ENCODE data around the gene COL4A2. TPM values are rescaled to one million over a fixed set of nuclear protein-coding genes. Genes with fewer than 3 reads are reported as not detected.

COL4A2 gene
- total RNA-seq, 1 donor from 2014 or later: not detected

DNA sequence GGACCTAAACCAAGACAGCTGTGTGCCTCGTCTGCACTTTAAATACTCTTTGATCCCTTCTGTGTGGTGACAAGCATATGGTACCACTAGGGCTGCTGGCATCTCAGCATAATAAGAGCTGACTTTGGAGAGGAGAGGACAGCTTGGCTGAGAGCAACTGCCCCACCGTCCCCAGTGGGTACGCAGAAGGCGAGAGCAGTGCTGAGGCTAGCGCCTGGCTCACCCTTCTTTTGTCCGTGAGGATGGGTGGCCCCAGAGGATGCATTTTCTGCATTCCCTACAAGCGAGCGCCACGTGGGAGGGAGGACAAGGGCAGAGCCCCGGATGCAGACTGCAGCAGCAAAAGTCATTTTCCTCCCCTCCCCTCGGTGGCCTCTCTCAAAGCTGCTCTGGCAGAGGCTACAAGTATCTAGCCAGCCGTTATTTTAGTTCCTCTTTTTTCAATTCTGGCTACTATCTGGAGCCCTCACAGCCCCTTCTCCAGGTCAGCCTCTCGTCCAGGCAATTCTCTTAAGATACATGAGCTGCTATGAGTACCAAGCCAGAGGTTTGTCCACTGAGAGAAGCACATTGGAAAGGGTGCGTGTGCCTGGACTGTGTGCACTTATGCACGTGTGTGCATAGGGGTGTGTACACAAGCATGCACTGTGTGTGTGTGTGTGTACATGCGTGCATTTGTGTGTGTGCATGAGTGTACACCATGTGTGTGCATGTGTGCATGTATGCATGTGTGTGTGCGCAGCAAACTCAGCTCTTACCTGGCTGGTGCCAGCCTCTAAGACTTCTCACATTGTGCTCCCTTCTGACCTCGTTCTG lies 203.1 kb downstream of the COL4A2 start:
- CTCF ChIA-PET: interaction anchor here (1.3 kb wide), 1 partner anchor 55 kb away, joined by 4 read pairs; no protein-coding TSS in a partner anchor

DNA sequence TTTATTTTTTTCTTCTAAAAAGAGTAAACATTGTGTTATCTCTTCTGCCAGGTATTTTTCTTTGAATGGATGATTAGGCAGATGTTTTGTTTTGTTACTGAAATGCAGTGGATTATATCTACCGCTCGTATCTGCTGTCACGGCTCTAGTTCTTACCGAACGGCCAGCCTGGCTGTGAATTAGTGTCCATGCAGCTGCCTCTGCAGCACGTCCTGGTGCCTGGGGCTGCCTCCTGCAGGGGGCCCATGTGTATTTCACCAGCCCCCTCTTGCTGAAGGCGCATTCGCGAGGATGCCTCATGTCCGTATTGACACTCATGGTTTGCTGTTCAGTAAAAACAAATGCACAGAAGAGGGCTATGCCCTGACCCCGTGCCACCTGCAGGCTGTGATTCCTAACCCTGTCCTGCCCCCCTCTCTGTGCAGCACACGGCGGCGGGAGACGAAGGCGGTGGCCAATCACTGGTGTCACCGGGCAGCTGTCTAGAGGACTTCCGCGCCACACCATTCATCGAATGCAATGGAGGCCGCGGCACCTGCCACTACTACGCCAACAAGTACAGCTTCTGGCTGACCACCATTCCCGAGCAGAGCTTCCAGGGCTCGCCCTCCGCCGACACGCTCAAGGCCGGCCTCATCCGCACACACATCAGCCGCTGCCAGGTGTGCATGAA lies 204.6 kb downstream of the COL4A2 start:
- ChIA-PET POLR2A (no interaction called here), CTCF (no interaction called here)
- TF ChIP-seq, protein P1, sequence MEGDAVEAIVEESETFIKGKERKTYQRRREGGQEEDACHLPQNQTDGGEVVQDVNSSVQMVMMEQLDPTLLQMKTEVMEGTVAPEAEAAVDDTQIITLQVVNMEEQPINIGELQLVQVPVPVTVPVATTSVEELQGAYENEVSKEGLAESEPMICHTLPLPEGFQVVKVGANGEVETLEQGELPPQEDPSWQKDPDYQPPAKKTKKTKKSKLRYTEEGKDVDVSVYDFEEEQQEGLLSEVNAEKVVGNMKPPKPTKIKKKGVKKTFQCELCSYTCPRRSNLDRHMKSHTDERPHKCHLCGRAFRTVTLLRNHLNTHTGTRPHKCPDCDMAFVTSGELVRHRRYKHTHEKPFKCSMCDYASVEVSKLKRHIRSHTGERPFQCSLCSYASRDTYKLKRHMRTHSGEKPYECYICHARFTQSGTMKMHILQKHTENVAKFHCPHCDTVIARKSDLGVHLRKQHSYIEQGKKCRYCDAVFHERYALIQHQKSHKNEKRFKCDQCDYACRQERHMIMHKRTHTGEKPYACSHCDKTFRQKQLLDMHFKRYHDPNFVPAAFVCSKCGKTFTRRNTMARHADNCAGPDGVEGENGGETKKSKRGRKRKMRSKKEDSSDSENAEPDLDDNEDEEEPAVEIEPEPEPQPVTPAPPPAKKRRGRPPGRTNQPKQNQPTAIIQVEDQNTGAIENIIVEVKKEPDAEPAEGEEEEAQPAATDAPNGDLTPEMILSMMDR (IDR thresholded peaks at IDR 0.05): no peak
- no peaks in the 10 kb centered on the region for H3K27me3 Mint-ChIP-seq
- no peak overlapping the region for H3K27ac Mint-ChIP-seq
- H3K36me3 Mint-ChIP-seq (ENCODE audit: low read depth): no peaks in the 10 kb centered on the region
- H3K4me3 Mint-ChIP-seq: no peak overlapping the region
- DNase-seq: no peak
- no peak for ATAC-seq (ENCODE audit: low read depth)
- peaks cover 9% of the 10 kb centered on the region for H3K4me1 Mint-ChIP-seq
- intact Hi-C loops (cut with micrococcal nuclease): no loop called here
- H3K9me3 Mint-ChIP-seq: no peaks in the 10 kb centered on the region

More for the DNA sequence above, 203.1 kb downstream of the COL4A2 start:
- H3K4me3 Mint-ChIP-seq: no peak overlapping the region
- peak; percentile 25 for ATAC-seq (ENCODE audit: low read depth)
- peaks cover 9% of the 10 kb centered on the region for H3K4me1 Mint-ChIP-seq
- intact Hi-C loops (cut with micrococcal nuclease): loop anchor here (5.0 kb wide), 1 partner anchor 53 kb away; no protein-coding TSS in a partner anchor
- no peaks in the 10 kb centered on the region for H3K27me3 Mint-ChIP-seq
- POLR2A ChIA-PET: no interaction called here
- no peaks in the 10 kb centered on the region for H3K9me3 Mint-ChIP-seq
- H3K27ac Mint-ChIP-seq: no peak overlapping the region
- DNase-seq: no peak
- TF ChIP-seq, protein P1 (IDR thresholded peaks at IDR 0.05): no peak
- no peaks in the 10 kb centered on the region for H3K36me3 Mint-ChIP-seq (ENCODE audit: low read depth)

DNA sequence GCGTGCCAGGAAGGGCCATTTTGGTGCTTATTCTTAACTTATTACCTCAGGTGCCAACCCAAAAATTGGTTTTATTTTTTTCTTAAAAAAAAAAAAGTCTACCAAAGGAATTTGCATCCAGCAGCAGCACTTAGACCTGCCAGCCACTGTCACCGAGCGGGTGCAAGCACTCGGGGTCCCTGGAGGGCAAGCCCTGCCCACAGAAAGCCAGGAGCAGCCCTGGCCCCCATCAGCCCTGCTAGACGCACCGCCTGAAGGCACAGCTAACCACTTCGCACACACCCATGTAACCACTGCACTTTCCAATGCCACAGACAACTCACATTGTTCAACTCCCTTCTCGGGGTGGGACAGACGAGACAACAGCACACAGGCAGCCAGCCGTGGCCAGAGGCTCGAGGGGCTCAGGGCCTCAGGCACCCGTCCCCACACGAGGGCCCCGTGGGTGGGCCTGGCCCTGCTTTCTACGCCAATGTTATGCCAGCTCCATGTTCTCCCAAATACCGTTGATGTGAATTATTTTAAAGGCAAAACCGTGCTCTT lies 205.2 kb downstream of the COL4A2 start:
- POLR2A ChIA-PET: no interaction called here
- CTCF ChIA-PET: interaction anchor here (1.5 kb wide), 1 partner anchor 56 kb away, joined by 4 read pairs; no protein-coding TSS in a partner anchor
- no peaks in the 10 kb centered on the region for H3K36me3 Mint-ChIP-seq (ENCODE audit: low read depth)
- ATAC-seq (ENCODE audit: low read depth): no peak
- H3K4me1 Mint-ChIP-seq: peaks cover 9% of the 10 kb centered on the region
- no peaks in the 10 kb centered on the region for H3K9me3 Mint-ChIP-seq
- H3K4me3 Mint-ChIP-seq: no peak overlapping the region
- no peak for DNase-seq
- TF ChIP-seq, protein P1 (IDR thresholded peaks at IDR 0.05): no peak
- H3K27me3 Mint-ChIP-seq: no peaks in the 10 kb centered on the region
- H3K27ac Mint-ChIP-seq: no peak overlapping the region
- intact Hi-C loops (cut with micrococcal nuclease): no loop called here

DNA sequence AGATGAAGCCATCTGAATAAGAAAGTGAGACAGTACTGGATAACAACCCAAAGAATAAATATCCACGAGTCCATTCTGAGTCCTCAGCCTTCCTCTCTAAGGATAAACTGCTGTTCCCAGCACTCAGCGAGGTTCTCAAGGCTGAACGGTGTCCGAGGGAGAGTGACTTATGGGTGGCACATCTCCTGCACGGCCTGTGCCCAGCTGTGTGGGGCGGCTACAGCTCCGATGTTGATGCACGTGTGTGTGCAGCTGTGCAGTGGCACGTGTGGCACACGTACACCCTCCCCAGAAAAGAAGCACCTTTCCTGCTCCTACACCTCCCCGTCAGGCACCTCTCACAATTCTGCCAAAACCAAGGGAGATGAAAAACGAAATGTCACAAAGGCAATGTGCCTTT lies 209.4 kb downstream of the COL4A2 start:
- no peaks in the 10 kb centered on the region for H3K27me3 Mint-ChIP-seq
- ATAC-seq (ENCODE audit: low read depth) (no peak), DNase-seq (no peak)
- no peak overlapping the region for H3K27ac Mint-ChIP-seq
- intact Hi-C loops (cut with micrococcal nuclease): no loop called here
- TF ChIP-seq, protein P1 (IDR thresholded peaks at IDR 0.05): no peak
- ChIA-PET CTCF (no interaction called here), POLR2A (no interaction called here)
- H3K9me3 Mint-ChIP-seq: no peaks in the 10 kb centered on the region
- H3K4me3 Mint-ChIP-seq: no peak overlapping the region
- peaks cover 2% of the 10 kb centered on the region for H3K36me3 Mint-ChIP-seq (ENCODE audit: low read depth)
- no peaks in the 10 kb centered on the region for H3K4me1 Mint-ChIP-seq
